Measurements from ENCODE around the gene FLNB.
"Not testable (repeated sequence)": the region's sequence is repeated elsewhere in the genome, so short reads cannot be mapped to it uniquely, and the experiment has no call there.

FLNB gene

DNA sequence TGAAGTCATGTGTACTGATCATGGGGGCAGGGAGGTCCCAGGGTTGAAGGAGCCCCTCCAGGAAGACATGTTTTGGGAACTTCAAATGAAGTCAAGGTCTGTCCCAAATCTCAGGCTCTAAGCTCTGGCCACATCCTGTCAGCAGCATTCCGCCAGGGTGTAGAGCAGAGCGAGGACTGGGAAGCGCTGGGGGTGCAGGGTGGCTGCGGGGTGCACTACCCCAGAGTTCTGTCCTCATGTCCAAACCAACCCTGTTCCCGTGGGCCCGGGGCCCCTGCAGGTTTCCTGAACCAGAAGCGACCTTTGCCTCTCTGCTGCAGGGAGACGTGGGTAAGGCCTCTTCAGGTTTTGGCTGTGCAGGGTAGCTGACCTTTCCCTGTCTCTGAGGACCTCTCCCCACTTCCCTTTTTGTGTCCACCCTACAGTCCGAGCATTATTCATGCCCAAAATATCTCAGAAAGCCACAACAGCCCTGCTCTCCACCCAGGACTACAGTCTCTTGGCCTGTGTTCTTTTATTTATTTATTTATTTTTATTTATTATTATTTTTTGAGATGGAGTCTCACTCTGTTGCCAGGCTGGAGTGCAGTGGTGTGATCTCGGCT lies 26.6 kb upstream of the FLNB start:
- no peak for DNase-seq

- DNase-seq, result no peak
Measured at GRCh38 chr3:57982561-57983243, 25.5 kb upstream of the FLNB start.

- peak; percentile 69 for DNase-seq
Measured at GRCh38 chr3:57983734-57984518, 24.3 kb upstream of the FLNB start.

- no peak for DNase-seq
Measured at GRCh38 chr3:57985176-57985983, 22.8 kb upstream of the FLNB start.

DNA sequence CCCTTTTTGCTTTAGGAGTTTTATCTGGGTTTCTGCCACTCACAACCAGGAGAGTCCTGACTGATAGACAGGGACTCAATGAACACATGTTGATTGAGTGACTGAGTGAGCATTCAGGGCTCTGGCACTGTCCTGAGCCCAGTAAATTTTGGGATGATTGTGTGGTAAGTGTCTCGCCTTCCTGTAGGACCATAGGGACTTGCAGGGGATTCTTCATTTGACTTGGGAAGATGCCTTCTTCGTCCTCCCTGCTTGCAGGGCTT lies 22.3 kb upstream of the FLNB start:
- no peak for DNase-seq

- DNase-seq, result no peak
Measured at GRCh38 chr3:57986261-57986660, 22.0 kb upstream of the FLNB start.

DNA sequence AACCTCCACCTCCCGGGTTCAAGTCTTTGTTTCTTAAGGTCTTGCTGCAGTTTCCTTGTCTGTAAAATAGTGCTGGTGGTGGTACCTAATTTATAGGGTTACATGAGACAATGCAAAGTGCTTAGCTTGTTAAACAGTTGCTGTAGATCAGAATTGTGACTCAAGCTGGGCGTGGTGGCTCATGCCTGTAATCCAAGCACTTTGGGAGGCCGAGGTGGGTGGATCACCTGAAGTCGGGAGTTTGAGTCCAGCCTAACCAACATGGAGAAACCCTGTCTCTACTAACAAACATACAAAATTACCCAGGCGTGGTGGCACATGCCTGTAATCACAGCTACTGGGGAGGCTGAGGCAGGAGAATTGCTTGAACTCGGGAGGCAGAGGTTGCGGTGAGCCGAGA lies 19.0 kb upstream of the FLNB start:
- not testable (repeated sequence) for DNase-seq

DNA sequence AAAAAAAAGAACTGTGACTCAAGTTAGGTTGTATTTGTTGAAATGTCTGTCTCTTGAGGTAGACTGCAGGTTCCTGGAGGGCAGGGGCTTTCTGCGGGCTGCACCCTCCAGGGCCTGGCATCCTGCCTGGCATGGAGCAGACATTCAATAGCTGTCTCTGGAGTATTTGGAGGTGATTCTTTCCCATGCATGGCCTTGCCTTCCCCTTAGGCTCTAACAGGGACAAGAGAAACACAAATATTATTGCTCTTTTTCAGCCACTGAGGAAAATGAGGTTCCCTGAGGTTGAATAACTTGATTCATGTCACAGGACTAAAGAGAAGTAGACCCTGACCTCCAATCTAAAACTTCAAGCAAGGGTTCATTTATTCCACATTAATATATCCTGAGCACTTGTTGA lies 18.6 kb upstream of the FLNB start:
- no peak for DNase-seq

- no peak for DNase-seq
Measured at GRCh38 chr3:57992452-57993213, 15.6 kb upstream of the FLNB start.

- no peak for DNase-seq
Measured at GRCh38 chr3:57998366-57999283, 9.6 kb upstream of the FLNB start.

DNA sequence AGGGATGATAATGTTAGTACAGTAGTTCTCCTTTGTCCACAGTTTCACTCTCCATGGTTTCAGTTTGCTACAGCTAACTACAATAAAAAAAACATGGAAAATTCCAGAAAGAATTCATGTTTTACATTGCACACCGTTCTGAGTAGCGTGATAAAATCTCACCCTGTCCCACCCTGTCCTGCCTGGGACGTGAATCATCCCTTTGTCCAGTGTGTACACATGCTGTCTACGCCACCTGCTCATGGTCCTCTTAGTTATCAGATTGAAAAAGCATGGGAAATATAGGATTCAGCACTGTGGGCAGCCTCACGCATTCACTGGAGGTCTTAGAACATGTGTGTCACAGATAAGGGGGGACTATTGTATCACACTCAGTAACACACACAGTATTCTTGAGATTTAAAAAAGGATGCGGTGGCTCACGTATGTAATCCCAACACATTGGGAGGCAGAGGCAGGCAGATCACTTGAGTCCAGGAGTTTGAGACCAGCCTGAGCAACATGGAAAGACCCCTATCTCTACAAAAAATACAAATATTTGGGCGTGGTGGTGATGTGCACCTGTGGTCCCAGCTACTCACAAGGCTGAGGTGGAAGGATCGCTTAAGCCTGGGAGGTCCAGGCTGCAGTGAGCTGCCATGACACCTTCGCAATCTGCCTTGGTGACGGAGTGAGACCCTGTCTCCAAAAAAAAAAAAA lies 8.7 kb upstream of the FLNB start:
- no peak for DNase-seq

GRCh38 chr3:58000306-58001085 lies 7.7 kb upstream of the FLNB start:
- no peak for DNase-seq

- DNase-seq, result no peak
Measured at GRCh38 chr3:58001086-58001467, 7.1 kb upstream of the FLNB start.

- DNase-seq, result no peak
Measured at GRCh38 chr3:58001979-58002378, 6.2 kb upstream of the FLNB start.

DNA sequence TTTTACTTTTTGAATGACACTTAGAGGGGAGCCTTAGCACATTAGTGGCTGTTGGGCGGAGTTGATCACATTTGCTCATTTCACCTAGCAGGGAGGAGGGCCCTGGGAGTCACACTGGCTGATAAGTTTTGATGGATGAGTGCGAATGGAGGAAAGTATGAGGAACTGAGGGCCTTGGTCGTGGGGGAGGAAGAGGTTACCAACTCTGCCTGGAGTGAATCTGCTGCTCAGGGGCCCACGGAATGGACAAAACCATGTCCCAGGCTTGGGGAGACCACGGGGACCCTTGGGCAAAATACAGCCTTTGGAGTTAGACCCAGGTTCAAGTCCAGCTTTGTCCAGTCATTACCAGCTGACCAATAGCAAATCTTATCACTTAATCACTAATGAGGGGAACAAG lies 5.1 kb upstream of the FLNB start:
- no peak for DNase-seq

DNA sequence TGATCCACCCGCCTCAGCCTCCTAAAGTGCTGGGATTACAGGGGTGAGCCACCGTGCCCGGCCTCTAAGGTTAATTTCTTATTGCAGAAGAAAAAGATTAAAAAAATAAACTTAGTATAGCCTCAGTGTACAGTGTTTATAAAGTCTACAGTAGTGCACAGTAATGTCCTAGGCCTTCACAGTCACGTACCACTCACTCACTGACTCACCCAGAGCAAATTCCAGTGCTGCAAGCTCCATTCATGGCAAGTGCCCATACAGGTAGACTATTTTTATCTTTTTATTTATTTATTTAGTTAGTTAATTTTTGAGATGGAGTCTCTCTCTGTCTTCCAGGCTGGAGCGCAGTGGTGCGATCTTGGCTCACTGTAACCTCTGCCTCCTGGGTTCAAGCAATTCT lies 3.2 kb upstream of the FLNB start:
- DNase-seq, result no peak

DNA sequence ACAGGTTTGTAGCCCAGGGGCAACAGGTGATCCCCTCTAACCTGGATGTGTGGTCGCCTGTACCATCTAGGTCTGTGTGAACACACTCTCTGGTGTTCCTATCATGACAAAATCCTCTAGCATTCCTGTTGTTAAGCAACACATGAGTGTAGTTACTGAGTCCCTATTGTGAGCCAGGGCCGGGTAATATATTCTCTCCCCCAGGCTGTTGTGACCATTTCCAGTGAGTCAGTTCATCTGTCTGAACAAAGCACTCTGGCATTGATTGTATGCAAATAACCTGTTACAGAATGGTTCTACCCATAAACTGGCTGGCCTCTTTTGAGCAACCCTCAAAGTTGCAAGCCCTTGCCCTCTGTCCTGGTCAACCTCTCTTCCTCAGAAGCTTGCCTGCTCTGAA lies 2.6 kb upstream of the FLNB start:
- no peak for DNase-seq

- DNase-seq, result no peak
Measured at GRCh38 chr3:58006661-58007060, 1.6 kb upstream of the FLNB start.

- DNase-seq, result peak; percentile 73
Measured at GRCh38 chr3:58009026-58009748, 965 bp downstream of the FLNB start.
